B cell (primary cell): ENCODE measurements around the gene ADM2.

Experiments used
- CTCF ChIP-seq: fragments of 200-600 bp; IDR thresholded peaks from one replicate; pipeline ENCODE4 v1.8.0; 2022; ENCODE audit warnings: antibody characterized with exemption, mild to moderate bottlenecking
- EZH2 ChIP-seq: IDR thresholded peaks from 2 replicates; pipeline ENCODE4 v1.6.1; 2012; ENCODE audit warnings: borderline replicate concordance, low read depth, mild to moderate bottlenecking, moderate library complexity, low read length; ENCODE audit not compliant: insufficient read depth, poor library complexity, severe bottlenecking

- TF ChIP-seq CTCF (no peak), EZH2 (no peak)
Measured at GRCh38 chr22:50487290-50488005, 6.1 kb downstream of the ADM2 start.
